K562 (cell line): ENCODE data around the gene SLMAP. TPM values are rescaled to one million over a fixed set of nuclear protein-coding genes. Genes with fewer than 3 reads are reported as not detected.
A peak's percentile ranks its signal among the peaks of the same experiment; 100 is the strongest.

ENCODE experiments used
- ATAC-seq: fragments of 200-7000 bp; cut with Tn5 transposase; 3 replicates; pipeline ENCODE4 v1.9.1; 2020; ENCODE audit warnings: moderate library complexity
- BruUV-seq: library from RNA; stranded (reverse); fragments of 400-500 nt; replicated peaks from 2 replicates; lab custom pipeline; 2021; lab: Mats Ljungman, UMichigan
- CTCF ChIA-PET: fragments of 300-600 bp; formaldehyde crosslinking; extraction: SDS; loops from one replicate; lab custom pipeline; 2021; ENCODE audit warnings: low intra/inter-chr PET ratio; lab: Yijun Ruan, JAX
- POLR2A ChIA-PET: fragments of 300-600, 350-650 bp; sonication (Branson Sonifier 250); formaldehyde crosslinking; extraction: SDS; loops from one replicate; lab custom pipeline; 2021; ENCODE audit warnings: antibody characterized with exemption, inconsistent platforms; lab: Yijun Ruan, JAX
- DNase-seq, 4 experiments: peaks; one replicate each; pipeline versions ENCODE4 v3.0.0 to v3.0.0-alpha.2; 2011 to 2018; ENCODE audit warnings: low spot score in 3 of 4, mixed read lengths in 3 of 4; ENCODE audit errors: extremely low read depth in 1 of 4
- FAIRE-seq: peaks from 2 replicates; lab custom pipeline; 2011; peaks lifted over from hg19 to GRCh38; lab: Jason Lieb, UNC
- H2AFZ ChIP-seq: 2 replicates; pipeline ENCODE4 v1.6.0; 2011; ENCODE audit warnings: low read depth, low read length, control low read depth, inconsistent platforms
- H3K27ac ChIP-seq: fragments of 200-600 bp; 3 replicates; pipeline ENCODE4 v1.8.0; 2011; ENCODE audit warnings: low read depth, mild to moderate bottlenecking, control low read depth, inconsistent platforms, low read length, moderate library complexity, mixed read lengths; ENCODE audit errors: extremely low read depth
- H3K27me3 ChIP-seq, 2 experiments: fragments of 300-600 bp in 1 of 2; 2 replicates in 1 of 2; 3 replicates in 1 of 2; pipeline versions ENCODE4 v1.6.0 to v1.8.0; 2011; ENCODE audit warnings: inconsistent platforms in 2 of 2, low read length in 2 of 2, mild to moderate bottlenecking in 1 of 2, mixed read lengths in 1 of 2, moderate library complexity in 1 of 2; ENCODE audit not compliant: control insufficient read depth in 2 of 2, insufficient read depth in 2 of 2
- H3K36me3 ChIP-seq: fragments of 300-600 bp; 3 replicates; pipeline ENCODE4 v1.8.0; 2011; ENCODE audit warnings: mild to moderate bottlenecking, low read length, inconsistent platforms; ENCODE audit not compliant: control insufficient read depth, insufficient read depth
- H3K4me1 ChIP-seq, 2 experiments: fragments of 200-600 bp in 1 of 2; replicated peaks in 1 of 2; 2 replicates in 1 of 2; 3 replicates in 1 of 2; pipeline versions ENCODE4 v1.5.1 to v1.8.0; 2011; ENCODE audit warnings: inconsistent platforms in 2 of 2, low read length in 2 of 2, mild to moderate bottlenecking in 1 of 2, mixed read lengths in 1 of 2, moderate library complexity in 1 of 2; ENCODE audit not compliant: control insufficient read depth in 2 of 2, insufficient read depth in 2 of 2
- H3K4me2 ChIP-seq: 2 replicates; pipeline ENCODE4 v1.6.1; 2011; ENCODE audit warnings: low read length, control low read depth, inconsistent platforms, mixed read lengths; ENCODE audit not compliant: insufficient read depth
- H3K4me3 ChIP-seq: fragments of 200-600 bp; sonication (generic), shearing (Covaris generic); 2 replicates; pipeline ENCODE4 v1.5.1; 2016; ENCODE audit warnings: control low read depth, inconsistent platforms
- H3K79me2 ChIP-seq: fragments of 200-600 bp; 3 replicates; pipeline ENCODE4 v1.8.0; 2011; ENCODE audit warnings: low read length, inconsistent platforms; ENCODE audit not compliant: control insufficient read depth, insufficient read depth
- H3K9ac ChIP-seq, 2 experiments: 2 replicates each; pipeline versions ENCODE4 v1.6.0 to v1.6.1; 2011; ENCODE audit warnings: low read depth in 2 of 2, low read length in 2 of 2, control low read depth in 1 of 2, inconsistent platforms in 1 of 2, mild to moderate bottlenecking in 1 of 2, mixed read lengths in 1 of 2; ENCODE audit not compliant: insufficient read depth in 1 of 2
- H3K9me1 ChIP-seq: one replicate; pipeline ENCODE4 v1.6.0; 2011; ENCODE audit warnings: inconsistent platforms, mild to moderate bottlenecking, low read length, moderate library complexity; ENCODE audit not compliant: control insufficient read depth, insufficient read depth
- H3K9me3 ChIP-seq: replicated peaks from 2 replicates; pipeline ENCODE4 v1.5.1; 2011; ENCODE audit warnings: low read depth, low read length, inconsistent platforms; ENCODE audit not compliant: control insufficient read depth, insufficient read depth
- H4K20me1 ChIP-seq: replicated peaks from 2 replicates; pipeline ENCODE4 v1.6.1; 2011; ENCODE audit warnings: low read length, inconsistent platforms, mixed read lengths; ENCODE audit not compliant: control insufficient read depth, insufficient read depth
- RBM14 ChIP-seq: fragments of 200-400 bp; formaldehyde crosslinking; IDR thresholded peaks from 2 replicates; pipeline ENCODE4 v1.6.1; 2018; ENCODE audit warnings: low read depth, mild to moderate bottlenecking, low read length, moderate library complexity, borderline replicate concordance; ENCODE audit not compliant: insufficient read depth
- ZNF512 ChIP-seq: IDR thresholded peaks from 2 replicates; pipeline ENCODE4 v1.6.1; 2016; ENCODE audit warnings: missing genetic modification characterization, missing compliant biosample characterization
- WGBS: fragments of 100-300 bp; shearing (Covaris generic); methylation state at CpG from one replicate; pipeline ENCODE4 v1.1.6; 2016; ENCODE audit warnings: low coverage, mixed read lengths; ENCODE audit not compliant: insufficient coverage; ENCODE audit errors: missing lambda C conversion rate; 5-methylcytosine and 5-hydroxymethylcytosine counted together
- in situ Hi-C: fragments of 300-500 bp; cut with MboI; formaldehyde crosslinking; loops from 4 replicates; pipeline ENCODE4 v1.15.0; 2018; ENCODE audit warnings: inconsistent platforms, mixed read lengths
- intact Hi-C: fragments of 100-400 bp; cut with micrococcal nuclease; formaldehyde crosslinking; loops from 2 replicates; pipeline ENCODE4 v1.14.2; 2022
- polyA plus RNA-seq, 8 experiments: library from polyadenylated mRNA; depleted of rRNA in 4 of 8; stranded (reverse) in 5 of 8; unstranded in 3 of 8; fragments of >200 nt; fragmentation: Nextera tagmentation in 2 of 8; fragmentation: Illumina TruSeq in 1 of 8; extraction: Ambion mirVana in 2 of 8; extraction: Trizol in 1 of 8; gene quantifications; 2 replicates each; pipeline versions ENCODE4 v1.2.1 to v1.2.3, GENCODE V29; 2011 to 2014; ENCODE audit warnings: inconsistent platforms in 1 of 8, missing spikeins in 1 of 8
- total RNA-seq, 7 experiments: library from RNA; depleted of rRNA in 6 of 7; stranded (reverse); fragments of >200 nt in 6 of 7; fragmentation: Illumina TruSeq in 2 of 7; extraction: Trizol in 2 of 7; gene quantifications; 2 replicates each; pipeline versions ENCODE4 v1.2.1 to v1.2.3, GENCODE V29; 2011 to 2021; ENCODE audit warnings: low replicate concordance in 1 of 7

The SLMAP gene
- total and polyA plus RNA-seq, 9 of the 15 experiments (the other 6 are each of a cell fraction or from before 2014, with no cell fraction given), result 12.1 to 50.7 (median 28.3) TPM

DNA sequence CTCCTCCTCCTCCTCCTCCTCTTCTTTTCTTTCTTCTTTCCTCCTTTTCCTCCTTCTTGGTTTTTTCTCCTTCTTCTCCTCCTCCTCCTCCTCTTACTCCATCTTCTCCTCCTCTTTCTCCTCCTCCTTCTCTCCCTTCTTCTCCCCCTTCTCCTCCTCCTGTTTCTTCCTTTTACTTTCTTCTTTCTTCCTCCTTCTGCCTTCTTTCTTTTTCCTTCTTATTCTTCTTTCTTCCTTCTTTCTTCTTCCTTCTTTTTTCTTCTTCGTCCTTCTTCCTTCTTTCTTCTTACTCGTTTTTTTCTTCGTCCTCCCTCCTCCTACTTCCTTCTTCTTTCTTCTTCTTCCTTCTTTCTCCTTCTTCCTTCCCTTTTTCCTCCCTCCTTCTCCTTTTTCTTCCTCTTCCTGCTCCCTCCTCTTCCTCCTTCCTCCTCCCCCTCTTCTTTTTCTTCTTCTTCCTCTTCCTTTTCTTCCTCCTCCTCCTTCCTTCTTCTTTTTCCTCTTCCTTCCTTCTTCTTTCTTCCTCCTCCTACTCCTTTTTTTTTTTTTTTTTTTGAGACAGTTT is 92.1 kb downstream of the SLMAP start:
- intact Hi-C loops, result no loop called here
- in situ Hi-C loops, result no loop called here
- BruUV-seq, result no TSS peak

More for the DNA sequence above, 92.1 kb downstream of the SLMAP start:
- Histone ChIP-seq H3K9me1 (no peaks in the 10 kb centered on the region), H3K9me3 (no peaks in the 10 kb centered on the region), H3K27ac (no peak overlapping the region), H3K4me2 (no peak overlapping the region), H2AFZ (no peak overlapping the region), H3K9ac (no peak overlapping the region), H3K36me3 (peaks cover 8% of the 10 kb centered on the region; the same call in 1 of the 3 replicates), H3K4me1 (no peaks in the 10 kb centered on the region), H4K20me1 (no peaks in the 10 kb centered on the region), H3K79me2 (no peaks in the 10 kb centered on the region), H3K27me3 (no peaks in the 10 kb centered on the region), H3K4me3 (no peak overlapping the region)
- ATAC-seq (no peak), FAIRE-seq (no peak), DNase-seq (no peak)
- TF ChIP-seq ZNF512 (tag), result peak; percentile 93
- TF ChIP-seq RBM14, result no peak
- 17% methylated on average over 2 of the region's 3 CpGs for WGBS
- CTCF ChIA-PET, result no interaction called here
- POLR2A ChIA-PET, result no interaction called here
